Spinal cord (tissue), 10 donors: ENCODE data around the gene ZNF543. TPM values are rescaled to one million over a fixed set of nuclear protein-coding genes. Genes with fewer than 3 reads are reported as not detected.
"Not testable (repeated sequence)": the region's sequence is repeated elsewhere in the genome, so short reads cannot be mapped to it uniquely, and the experiment has no call there.

ENCODE experiments used
- DNase-seq, 6 donors: peaks; one replicate each; pipeline versions ENCODE4 v3.0.0 to v3.0.0-alpha.2; 2013 to 2015; ENCODE audit warnings: low spot score in 6 of 6, low read depth in 4 of 6
- H3K27ac ChIP-seq: one replicate; pipeline ENCODE4 v1.5.1; 2013; ENCODE audit warnings: low read depth, low read length, control low read depth
- H3K27me3 ChIP-seq: one replicate; pipeline ENCODE4 v1.6.1; 2013; ENCODE audit warnings: low read length; ENCODE audit not compliant: control insufficient read depth, insufficient read depth
- H3K36me3 ChIP-seq: one replicate; pipeline ENCODE4 v1.6.1; 2013; ENCODE audit warnings: low read length; ENCODE audit not compliant: control insufficient read depth, insufficient read depth
- H3K4me1 ChIP-seq: one replicate; pipeline ENCODE4 v1.6.1; 2013; ENCODE audit warnings: low read length; ENCODE audit not compliant: control insufficient read depth, insufficient read depth
- H3K4me3 ChIP-seq: one replicate; pipeline ENCODE4 v1.5.1; 2013; ENCODE audit warnings: low read depth, low read length, control low read depth
- H3K9me3 ChIP-seq: one replicate; pipeline ENCODE4 v1.6.1; 2013; ENCODE audit warnings: low read length; ENCODE audit not compliant: control insufficient read depth, insufficient read depth
- WGBS: methylation state at CpG from one replicate; pipeline ENCODE4 v1.1.5; 2013; ENCODE audit warnings: missing lambda C conversion rate; ENCODE audit not compliant: insufficient coverage; 5-methylcytosine and 5-hydroxymethylcytosine counted together
- polyA plus RNA-seq, 2 donors: library from polyadenylated mRNA; unstranded; fragments of 120-200 nt; gene quantifications; one replicate each; pipeline ENCODE4 v1.2.1, GENCODE V29; 2013; ENCODE audit not compliant: insufficient read length in 2 of 2
- total RNA-seq, 2 donors: library from RNA; depleted of rRNA in 1 of 2; stranded (reverse); fragments of 120-200 nt in 1 of 2; fragments of >200 nt in 1 of 2; gene quantifications; one replicate each; pipeline versions ENCODE4 v1.2.3 to v1.2.4, GENCODE V29; 2013 to 2014
- donor health status: healthy.

Gene ZNF543
- total and polyA plus RNA-seq, 4 donors = 5.0 to 23.3 (median 12.8) TPM

- no peaks in the 10 kb centered on the region for H3K9me3 ChIP-seq
- DNase-seq = peak in 1 of 6 donors; percentile 12
- peaks cover 11% of the 10 kb centered on the region for H3K4me1 ChIP-seq
- H3K36me3 ChIP-seq = peaks cover 8% of the 10 kb centered on the region
- WGBS = no CpG with 5 or more reads among the region's 2 CpGs
- H3K4me3 ChIP-seq = no peak overlapping the region
- H3K27me3 ChIP-seq = no peaks in the 10 kb centered on the region
- no peak overlapping the region for H3K27ac ChIP-seq
Observed at GRCh38 chr19:57366776-57367175, 46.5 kb downstream of the ZNF543 start.

GRCh38 chr19:57374179-57374578 is 53.9 kb downstream of the ZNF543 start:
- WGBS = 100% methylated on average over 6 of the region's 6 CpGs
- no peaks in the 10 kb centered on the region for H3K27me3 ChIP-seq
- H3K4me1 ChIP-seq = no peaks in the 10 kb centered on the region
- peaks cover 22% of the 10 kb centered on the region for H3K36me3 ChIP-seq
- peaks cover 4% of the 10 kb centered on the region for H3K9me3 ChIP-seq
- no peak for DNase-seq
- H3K4me3 ChIP-seq = no peak overlapping the region
- no peak overlapping the region for H3K27ac ChIP-seq

GRCh38 chr19:57374647-57375046 is 54.4 kb downstream of the ZNF543 start:
- WGBS = 83% methylated on average over 1 of the region's 2 CpGs
- H3K9me3 ChIP-seq, DNase-seq, H3K27ac ChIP-seq, H3K27me3 ChIP-seq, H3K4me3 ChIP-seq, H3K4me1 ChIP-seq: not testable (repeated sequence)
- peaks cover 22% of the 10 kb centered on the region for H3K36me3 ChIP-seq

- H3K27me3 ChIP-seq = no peaks in the 10 kb centered on the region
- WGBS = 86% methylated on average over 5 of the region's 6 CpGs
- peaks cover 22% of the 10 kb centered on the region for H3K36me3 ChIP-seq
- no peak overlapping the region for H3K4me3 ChIP-seq
- no peak overlapping the region for H3K27ac ChIP-seq
- DNase-seq = no peak
- peaks cover 4% of the 10 kb centered on the region for H3K9me3 ChIP-seq
- H3K4me1 ChIP-seq = no peaks in the 10 kb centered on the region
Observed at GRCh38 chr19:57376151-57376550, 55.9 kb downstream of the ZNF543 start.

GRCh38 chr19:57377498-57378146 is 57.4 kb downstream of the ZNF543 start:
- Histone ChIP-seq H3K27me3 (no peaks in the 10 kb centered on the region), H3K36me3 (peaks cover 22% of the 10 kb centered on the region), H3K4me1 (no peaks in the 10 kb centered on the region), H3K4me3 (no peak overlapping the region), H3K27ac (no peak overlapping the region), H3K9me3 (peaks cover 4% of the 10 kb centered on the region)
- no CpG with 5 or more reads among the region's 3 CpGs for WGBS
- no peak for DNase-seq

Other genes starting within 250 kb of the ZNF543 start
- under 1 TPM; 0.06 to 0.10 TPM for gene USP29, start 200.5 kb upstream of the ZNF543 start, total RNA-seq
- gene USP29, start 200.5 kb upstream of the ZNF543 start, polyA plus RNA-seq = under 1 TPM; 0.14 to 0.63 TPM
- gene ZIM3, start 175.3 kb upstream of the ZNF543 start, total RNA-seq = not detected
- gene ZIM3, start 175.3 kb upstream of the ZNF543 start, polyA plus RNA-seq = under 1 TPM in 1 of 2 donors, not detected in 1; 0.06 TPM
- not detected for gene DUXA, start 153.0 kb upstream of the ZNF543 start, total RNA-seq
- gene DUXA, start 153.0 kb upstream of the ZNF543 start, polyA plus RNA-seq = not detected
- 10 to 100 TPM; 25.8 to 53.1 TPM for gene ZNF264, start 129.0 kb upstream of the ZNF543 start, total RNA-seq
- 10 to 100 TPM; 11.7 to 19.1 TPM for gene ZNF264, start 129.0 kb upstream of the ZNF543 start, polyA plus RNA-seq
- gene AURKC, start 89.4 kb upstream of the ZNF543 start, total RNA-seq = 1 to 10 TPM; 1.5 TPM
- gene AURKC, start 89.4 kb upstream of the ZNF543 start, polyA plus RNA-seq = 1 to 10 TPM; 1.8 to 4.0 TPM
- gene ZNF805, start 79.8 kb upstream of the ZNF543 start, total RNA-seq = 10 to 100 TPM; 29.3 to 32.8 TPM
- gene ZNF805, start 79.8 kb upstream of the ZNF543 start, polyA plus RNA-seq = 1 to 10 TPM; 3.6 to 3.9 TPM
- 100 to 1,000 TPM in 1 of 2 donors, 10 to 100 TPM in 1; 80.1 to 135 TPM for gene ZNF460, start 40.0 kb upstream of the ZNF543 start, total RNA-seq
- gene ZNF460, start 40.0 kb upstream of the ZNF543 start, polyA plus RNA-seq = 1 to 10 TPM; 2.8 to 4.3 TPM
- gene ZNF304, start 30.8 kb downstream of the ZNF543 start, total RNA-seq = 10 to 100 TPM; 13.5 to 18.6 TPM
- gene ZNF304, start 30.8 kb downstream of the ZNF543 start, polyA plus RNA-seq = 10 to 100 TPM; 12.8 to 14.1 TPM
- 10 to 100 TPM; 16.4 to 20.0 TPM for gene TRAPPC2B, start 43.1 kb downstream of the ZNF543 start, total RNA-seq
- 10 to 100 TPM; 13.7 to 14.7 TPM for gene TRAPPC2B, start 43.1 kb downstream of the ZNF543 start, polyA plus RNA-seq
- gene ZNF547, start 43.1 kb downstream of the ZNF543 start, total RNA-seq = 1 to 10 TPM; 5.6 to 8.0 TPM
- 1 to 10 TPM; 8.0 to 9.3 TPM for gene ZNF547, start 43.1 kb downstream of the ZNF543 start, polyA plus RNA-seq
- 10 to 100 TPM; 33.6 to 34.2 TPM for gene ZNF548, start 69.4 kb downstream of the ZNF543 start, total RNA-seq
- gene ZNF548, start 69.4 kb downstream of the ZNF543 start, polyA plus RNA-seq = 10 to 100 TPM; 21.1 to 24.4 TPM
- 10 to 100 TPM; 20.9 to 24.7 TPM for gene ZNF17, start 90.7 kb downstream of the ZNF543 start, total RNA-seq
- 10 to 100 TPM in 1 of 2 donors, 1 to 10 TPM in 1; 9.1 to 15.2 TPM for gene ZNF17, start 90.7 kb downstream of the ZNF543 start, polyA plus RNA-seq
- 10 to 100 TPM; 14.7 to 18.7 TPM for gene ZNF749, start 114.9 kb downstream of the ZNF543 start, total RNA-seq
- 10 to 100 TPM; 12.4 to 13.6 TPM for gene ZNF749, start 114.9 kb downstream of the ZNF543 start, polyA plus RNA-seq
- 1 to 10 TPM; 3.5 TPM for gene VN1R1, start 136.7 kb downstream of the ZNF543 start, total RNA-seq
- 1 to 10 TPM; 6.2 to 9.5 TPM for gene VN1R1, start 136.7 kb downstream of the ZNF543 start, polyA plus RNA-seq
- 10 to 100 TPM; 40.4 to 46.7 TPM for gene ZNF772, start 157.1 kb downstream of the ZNF543 start, total RNA-seq
- 10 to 100 TPM; 19.6 to 22.5 TPM for gene ZNF772, start 157.1 kb downstream of the ZNF543 start, polyA plus RNA-seq
- 10 to 100 TPM; 15.6 to 23.3 TPM for gene ZNF419, start 167.3 kb downstream of the ZNF543 start, total RNA-seq
- gene ZNF419, start 167.3 kb downstream of the ZNF543 start, polyA plus RNA-seq = 10 to 100 TPM; 17.3 to 23.2 TPM
- gene ZNF773, start 179.5 kb downstream of the ZNF543 start, total RNA-seq = 10 to 100 TPM; 19.8 to 21.2 TPM
- 10 to 100 TPM; 14.6 to 16.0 TPM for gene ZNF773, start 179.5 kb downstream of the ZNF543 start, polyA plus RNA-seq
- 10 to 100 TPM; 13.9 to 14.5 TPM for gene ZNF549, start 206.9 kb downstream of the ZNF543 start, total RNA-seq
- gene ZNF549, start 206.9 kb downstream of the ZNF543 start, polyA plus RNA-seq = 10 to 100 TPM; 12.6 to 17.2 TPM
- 10 to 100 TPM; 11.1 to 16.8 TPM for gene ZNF550, start 239.4 kb downstream of the ZNF543 start, total RNA-seq
- gene ZNF550, start 239.4 kb downstream of the ZNF543 start, polyA plus RNA-seq = 10 to 100 TPM; 10.8 to 15.7 TPM